Thoracic aorta (tissue), 2 donors: ENCODE data around the gene CDC42BPA. TPM values are rescaled to one million over a fixed set of nuclear protein-coding genes. Genes with fewer than 3 reads are reported as not detected.

Experiments
- ATAC-seq: fragments of 150-250 bp; one replicate; pipeline ENCODE4 v1.8.0; 2017; ENCODE audit warnings: low read depth; ENCODE audit not compliant: insufficient number of reproducible peaks, low FRiP score
- DNase-seq: peaks from one replicate; pipeline ENCODE4 v3.0.0-alpha.2; 2020; ENCODE audit warnings: low spot score
- H3K27ac ChIP-seq, 2 donors: fragments of 200-600 bp; sonication (generic); 1 replicate in 1 of 2; 2 replicates in 1 of 2; pipeline ENCODE4 v1.5.1; 2016; ENCODE audit warnings: mild to moderate bottlenecking in 2 of 2, moderate library complexity in 2 of 2
- H3K27me3 ChIP-seq: fragments of 200-600 bp; sonication (generic); replicated peaks from 2 replicates; pipeline ENCODE4 v1.6.0; 2016; ENCODE audit warnings: mild to moderate bottlenecking; ENCODE audit not compliant: insufficient read depth
- H3K36me3 ChIP-seq: fragments of 200-600 bp; sonication (generic); one replicate; pipeline ENCODE4 v1.5.1; 2016
- H3K4me1 ChIP-seq, 2 donors: fragments of 200-600 bp; sonication (generic); 1 replicate in 1 of 2; 2 replicates in 1 of 2; pipeline versions ENCODE4 v1.5.1 to v1.6.0; 2016; ENCODE audit warnings: low read depth in 2 of 2, mild to moderate bottlenecking in 1 of 2; ENCODE audit not compliant: control insufficient read depth in 1 of 2
- H3K4me3 ChIP-seq: fragments of 200-600 bp; sonication (generic); 2 replicates; pipeline ENCODE4 v1.5.1; 2016; ENCODE audit warnings: mild to moderate bottlenecking
- H3K9me3 ChIP-seq: fragments of 200-600 bp; sonication (generic); 2 replicates; pipeline ENCODE4 v1.5.1; 2016
- total RNA-seq, 2 donors: library from RNA; depleted of rRNA; stranded (reverse); fragments of >200 nt; gene quantifications; one replicate each; pipeline versions ENCODE4 v1.1.0 to v1.2.3, GENCODE V29; 2016
- TF ChIP-seq, protein P1 (sequence below): fragments of 200-600 bp; sonication (generic); IDR thresholded peaks from one replicate; pipeline ENCODE4 v1.5.1; 2019; ENCODE audit warnings: antibody characterized with exemption

CDC42BPA gene
- total RNA-seq, 2 donors from 2014 or later: 62.4 to 89.7 TPM

DNA sequence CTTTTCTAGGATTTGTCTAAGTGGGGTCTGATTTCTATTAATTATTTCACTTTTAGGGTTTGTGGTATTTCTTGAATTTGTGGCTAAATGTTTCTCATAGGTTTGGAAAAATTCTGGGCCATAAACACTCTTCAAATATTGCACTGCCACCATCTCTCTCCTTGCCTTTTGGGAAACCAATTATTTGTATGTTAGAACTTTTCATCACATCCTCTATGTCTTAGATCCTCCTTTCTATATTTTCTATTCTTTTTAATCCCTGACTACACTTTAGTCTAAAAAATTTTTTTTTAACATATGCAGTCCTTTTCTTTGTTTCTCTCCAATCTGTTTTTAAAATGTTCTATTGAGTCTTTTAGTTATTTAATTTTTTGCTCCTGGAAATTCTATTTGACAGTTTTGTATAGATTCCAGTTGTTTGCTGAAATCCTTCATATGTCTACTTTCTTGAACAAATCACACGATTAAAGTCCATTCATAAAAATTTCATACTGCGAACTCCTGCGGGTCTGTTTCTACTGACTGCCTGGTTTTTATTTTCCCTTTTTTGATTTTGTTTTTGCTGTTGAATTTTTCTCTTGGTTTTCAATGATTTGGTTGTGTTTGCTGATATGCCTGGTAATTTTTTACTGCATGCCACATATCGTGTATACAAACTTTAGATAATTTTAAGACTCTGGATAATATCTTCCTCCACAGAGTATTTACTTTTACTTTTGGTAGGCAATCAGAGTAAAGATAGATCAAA lies 235.1 kb downstream of the CDC42BPA start:
- H3K27me3 ChIP-seq: no peaks in the 10 kb centered on the region
- no peak for ATAC-seq
- TF ChIP-seq, protein P1, sequence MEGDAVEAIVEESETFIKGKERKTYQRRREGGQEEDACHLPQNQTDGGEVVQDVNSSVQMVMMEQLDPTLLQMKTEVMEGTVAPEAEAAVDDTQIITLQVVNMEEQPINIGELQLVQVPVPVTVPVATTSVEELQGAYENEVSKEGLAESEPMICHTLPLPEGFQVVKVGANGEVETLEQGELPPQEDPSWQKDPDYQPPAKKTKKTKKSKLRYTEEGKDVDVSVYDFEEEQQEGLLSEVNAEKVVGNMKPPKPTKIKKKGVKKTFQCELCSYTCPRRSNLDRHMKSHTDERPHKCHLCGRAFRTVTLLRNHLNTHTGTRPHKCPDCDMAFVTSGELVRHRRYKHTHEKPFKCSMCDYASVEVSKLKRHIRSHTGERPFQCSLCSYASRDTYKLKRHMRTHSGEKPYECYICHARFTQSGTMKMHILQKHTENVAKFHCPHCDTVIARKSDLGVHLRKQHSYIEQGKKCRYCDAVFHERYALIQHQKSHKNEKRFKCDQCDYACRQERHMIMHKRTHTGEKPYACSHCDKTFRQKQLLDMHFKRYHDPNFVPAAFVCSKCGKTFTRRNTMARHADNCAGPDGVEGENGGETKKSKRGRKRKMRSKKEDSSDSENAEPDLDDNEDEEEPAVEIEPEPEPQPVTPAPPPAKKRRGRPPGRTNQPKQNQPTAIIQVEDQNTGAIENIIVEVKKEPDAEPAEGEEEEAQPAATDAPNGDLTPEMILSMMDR: no peak
- H3K27ac ChIP-seq: no peak overlapping the region
- no peak overlapping the region for H3K4me3 ChIP-seq
- H3K9me3 ChIP-seq: peaks cover 3% of the 10 kb centered on the region
- DNase-seq: no peak
- no peaks in the 10 kb centered on the region for H3K4me1 ChIP-seq
- H3K36me3 ChIP-seq: no peaks in the 10 kb centered on the region

DNA sequence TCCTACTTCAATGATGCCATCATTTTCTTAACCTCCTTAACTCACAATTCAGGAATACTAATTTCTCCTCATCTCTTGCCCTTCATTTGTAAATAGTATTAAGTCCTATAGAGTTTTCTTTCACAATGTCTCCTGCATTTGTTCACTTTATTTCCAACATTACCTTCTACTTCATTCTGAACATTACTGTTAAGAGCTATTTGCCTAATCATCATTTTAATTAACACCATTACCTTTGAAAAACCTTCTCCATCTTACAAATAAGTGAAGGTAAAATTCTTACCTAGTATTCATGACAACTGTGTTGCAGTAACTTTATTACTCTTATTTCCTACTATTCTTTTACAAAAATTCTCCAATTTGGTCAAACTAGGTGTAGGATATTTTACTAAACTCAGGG lies 240.5 kb downstream of the CDC42BPA start:
- no peaks in the 10 kb centered on the region for H3K27me3 ChIP-seq
- TF ChIP-seq, protein P1: no peak
- no peak for ATAC-seq
- H3K27ac ChIP-seq: no peak overlapping the region
- DNase-seq: no peak
- no peaks in the 10 kb centered on the region for H3K9me3 ChIP-seq
- no peaks in the 10 kb centered on the region for H3K4me1 ChIP-seq
- H3K36me3 ChIP-seq: peaks cover 5% of the 10 kb centered on the region
- H3K4me3 ChIP-seq: no peak overlapping the region

DNA sequence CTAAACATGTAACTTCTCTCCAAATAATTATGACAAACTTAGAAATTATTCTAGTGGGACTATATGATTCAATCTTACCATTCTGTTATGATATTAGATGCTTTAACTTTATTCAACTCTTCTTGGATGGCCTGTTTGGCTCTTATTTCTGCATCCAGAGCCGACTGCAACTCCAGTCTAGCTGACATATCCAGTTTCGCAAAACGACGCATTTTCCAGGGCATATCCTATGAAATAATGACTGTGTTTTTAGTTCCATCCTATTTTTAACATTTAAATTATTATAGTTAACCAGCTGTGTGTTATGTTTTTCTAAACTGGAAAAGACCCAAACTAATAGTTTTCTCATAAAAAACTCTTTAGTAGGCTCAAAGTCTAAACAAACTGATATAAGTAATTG lies 244.5 kb downstream of the CDC42BPA start:
- TF ChIP-seq, protein P1: no peak
- Histone ChIP-seq H3K36me3 (peaks cover 5% of the 10 kb centered on the region), H3K4me1 (no peaks in the 10 kb centered on the region), H3K4me3 (no peak overlapping the region), H3K9me3 (no peaks in the 10 kb centered on the region), H3K27ac (no peak overlapping the region), H3K27me3 (no peaks in the 10 kb centered on the region)
- ATAC-seq (no peak), DNase-seq (no peak)

DNA sequence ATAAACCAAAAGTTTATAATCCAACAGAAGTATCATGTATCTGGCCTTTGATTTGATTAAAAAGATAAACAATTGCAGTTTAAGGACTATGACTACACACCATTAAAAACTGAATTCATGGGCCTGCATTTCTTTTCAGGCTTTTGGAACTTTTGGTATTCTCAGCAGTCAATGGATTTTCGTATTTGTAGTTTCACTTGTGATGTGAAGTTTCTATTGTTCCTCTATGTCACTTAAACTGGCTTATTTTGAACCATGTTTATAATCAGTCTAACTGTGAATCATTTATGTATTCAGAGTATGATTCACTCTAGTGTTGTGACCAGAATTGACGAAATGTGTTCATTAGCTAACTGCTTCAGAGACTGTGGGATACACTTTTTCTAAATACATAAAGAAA lies 245.3 kb downstream of the CDC42BPA start:
- TF ChIP-seq, protein P1: no peak
- H3K4me3 ChIP-seq: no peak overlapping the region
- DNase-seq: no peak
- peaks cover 5% of the 10 kb centered on the region for H3K36me3 ChIP-seq
- no peaks in the 10 kb centered on the region for H3K9me3 ChIP-seq
- ATAC-seq: no peak
- no peaks in the 10 kb centered on the region for H3K27me3 ChIP-seq
- H3K4me1 ChIP-seq: no peaks in the 10 kb centered on the region
- no peak overlapping the region for H3K27ac ChIP-seq

- no peak for DNase-seq
- TF ChIP-seq, protein P1: no peak
Observed at GRCh38 chr1:227071895-227072587, 246.3 kb downstream of the CDC42BPA start.

More at GRCh38 chr1:227071895-227072587, 246.3 kb downstream of the CDC42BPA start:
- ATAC-seq: no peak
- no peak overlapping the region for H3K4me3 ChIP-seq
- H3K4me1 ChIP-seq: no peaks in the 10 kb centered on the region
- no peaks in the 10 kb centered on the region for H3K9me3 ChIP-seq
- no peaks in the 10 kb centered on the region for H3K27me3 ChIP-seq
- peaks cover 5% of the 10 kb centered on the region for H3K36me3 ChIP-seq
- no peak overlapping the region for H3K27ac ChIP-seq
